GM20000 (cell line): ENCODE measurements around the gene EGR2.
A peak's percentile ranks its signal among the peaks of the same experiment; 100 is the strongest.

Source experiments
- DNase-seq: peaks from one replicate; pipeline ENCODE4 v3.0.0; 2012; ENCODE audit warnings: low spot score
- CTCF ChIP-seq: IDR thresholded peaks from 2 replicates; pipeline ENCODE4 v1.5.1; 2012; ENCODE audit warnings: mild to moderate bottlenecking, control low read depth; ENCODE audit errors: extremely low read depth, missing control alignments

The EGR2 gene

DNA sequence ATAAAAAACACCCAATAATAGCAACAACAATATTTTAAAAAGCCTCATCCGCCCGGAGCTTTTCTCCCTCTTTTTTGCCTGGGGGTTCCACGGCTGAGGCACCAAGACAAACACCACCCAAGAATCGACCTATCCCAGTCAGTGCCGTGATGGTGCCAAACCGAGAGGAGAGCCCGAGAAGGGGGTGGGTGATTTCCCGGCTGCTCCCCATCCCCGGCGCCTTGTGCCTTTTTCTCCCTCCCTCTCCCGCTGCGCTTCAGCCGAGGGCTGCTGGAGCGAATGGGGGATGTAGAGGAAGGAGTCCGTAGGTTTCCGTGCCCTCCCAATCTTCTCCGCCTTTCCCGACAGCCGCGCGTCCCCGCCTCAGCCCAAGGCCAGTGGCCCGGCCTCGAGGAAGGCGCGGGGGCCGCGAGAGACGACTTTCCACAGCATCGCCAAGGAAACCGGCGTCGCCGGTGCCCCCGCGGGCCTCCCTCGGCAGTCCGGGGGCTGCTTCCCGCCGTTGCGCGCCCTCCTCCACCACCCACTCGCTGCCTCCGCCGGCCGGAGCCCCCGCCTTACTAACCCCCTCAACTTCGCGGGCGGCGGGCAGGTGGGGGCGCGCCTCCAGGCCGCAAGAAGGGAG, 1.3 kb downstream of the EGR2 start:
- DNase-seq: no peak
- TF ChIP-seq CTCF: no peak

GRCh38 chr10:62813981-62814380, 2.2 kb downstream of the EGR2 start:
- no peak for TF ChIP-seq CTCF
- no peak for DNase-seq

GRCh38 chr10:62813453-62813852, 2.7 kb downstream of the EGR2 start:
- no peak for DNase-seq
- TF ChIP-seq CTCF: no peak

DNA sequence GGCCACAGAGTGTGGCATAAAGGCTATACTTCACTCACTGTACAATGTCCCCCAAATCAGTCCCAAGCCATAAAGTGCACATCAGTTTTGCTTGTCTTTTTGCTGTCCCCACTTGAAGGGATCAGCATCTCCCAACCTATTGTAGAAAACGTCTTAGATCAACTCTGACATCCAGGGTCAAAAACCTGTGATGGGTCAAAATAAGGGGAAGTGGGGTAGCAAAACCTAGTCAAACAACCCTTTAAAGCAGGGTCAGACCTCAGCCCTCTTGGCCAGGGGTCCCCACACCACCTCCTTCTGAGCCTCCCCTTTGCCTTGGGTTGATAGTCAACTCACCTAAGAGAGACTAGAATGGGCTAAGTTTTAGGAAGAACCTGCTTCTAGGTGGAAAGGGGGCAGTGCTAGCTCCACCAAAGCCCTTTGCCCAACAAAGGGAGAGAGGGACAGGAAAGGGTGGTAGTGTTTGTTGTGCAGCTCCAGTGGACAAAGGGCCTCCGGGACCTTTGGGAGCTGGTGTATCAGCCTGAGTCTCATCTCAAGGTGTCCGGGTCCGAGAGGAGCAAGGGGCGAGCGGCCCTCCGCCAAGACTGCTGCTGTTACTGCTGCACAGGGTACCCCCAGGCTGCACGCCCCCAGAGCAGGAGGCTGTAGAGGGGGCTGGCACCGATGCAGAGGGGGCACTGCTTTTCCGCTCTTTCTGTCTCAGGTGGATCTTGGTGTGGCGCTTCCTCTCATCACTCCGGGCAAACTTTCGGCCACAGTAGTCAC, 3.3 kb downstream of the EGR2 start:
- no peak for DNase-seq
- TF ChIP-seq CTCF: no peak

- peak; percentile 87 for DNase-seq
- TF ChIP-seq CTCF: no peak
These were observed 4.8 kb downstream of the EGR2 start for GRCh38 chr10:62811159-62811875.

GRCh38 chr10:62810156-62810902, 5.8 kb downstream of the EGR2 start:
- no peak for TF ChIP-seq CTCF
- DNase-seq: no peak
